ENCODE measurements around the gene M1AP. TPM values are rescaled to one million over a fixed set of nuclear protein-coding genes. Genes with fewer than 3 reads are reported as not detected.
A peak's percentile ranks its signal among the peaks of the same experiment; 100 is the strongest.

M1AP gene
- total and polyA plus RNA-seq, 9 of the 15 experiments (the other 6 are each of a cell fraction or from before 2014, with no cell fraction given): 0.06 to 0.33 (median 0.11) TPM; not detected in 4

DNA sequence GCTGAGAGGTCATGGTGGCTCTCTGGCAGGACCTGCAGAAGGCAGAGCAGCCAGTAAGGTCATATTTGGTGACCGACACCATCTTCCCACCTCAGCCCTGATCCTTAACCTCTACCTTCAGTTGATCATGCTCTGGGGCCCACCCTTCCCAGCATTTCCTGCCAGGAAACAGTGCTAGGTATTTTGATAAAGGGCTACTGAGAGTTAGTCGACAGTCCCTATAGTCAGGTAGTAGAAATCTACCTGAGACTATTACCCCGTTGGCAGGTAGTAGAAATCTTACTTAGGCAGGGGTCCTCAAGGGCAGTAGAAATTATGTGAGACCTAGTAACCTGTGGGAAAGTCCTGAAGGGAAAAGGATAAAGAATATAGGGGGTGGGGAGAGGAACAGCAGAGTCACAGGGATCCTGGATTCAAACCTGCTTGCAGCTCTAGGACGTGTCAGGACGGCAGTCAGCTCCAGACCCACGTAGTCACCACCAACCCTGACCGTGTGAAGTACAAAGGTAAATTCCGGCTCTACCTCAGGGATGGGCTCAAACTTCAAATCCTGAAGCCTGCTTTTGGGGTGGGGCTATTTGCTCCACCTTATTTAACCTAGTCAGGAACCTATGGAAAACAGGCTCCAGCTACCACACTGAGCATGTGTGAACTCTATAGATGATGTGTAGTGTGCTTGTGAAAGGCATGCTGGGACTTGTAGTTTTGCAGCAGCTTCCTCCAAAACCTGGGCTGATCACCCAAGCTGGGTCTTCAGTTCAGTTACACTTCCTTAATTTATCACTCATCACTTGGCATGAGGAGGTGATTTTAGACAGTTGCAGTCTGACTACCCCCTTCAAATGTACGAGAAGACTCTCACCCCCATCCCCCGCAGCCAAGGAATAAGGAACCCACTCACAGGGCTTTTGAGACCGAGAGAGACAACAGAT lies 122.1 kb downstream of the M1AP start, which contains the start of gene DQX1 (continued):
- TF ChIP-seq CEBPG (CRISPR knock-in tag; IDR thresholded peaks at IDR 0.05) (no peak), CEBPG (tag; conservative IDR thresholded peaks at IDR 0.05 in 1 of 2, IDR thresholded peaks at IDR 0.05 in 1 of 2) (no peak), CBX5 (IDR thresholded peaks at IDR 0.05; ENCODE audit: borderline replicate concordance, low read depth) (0 out of 2 replicates have a peak, but pooled peaks have one; percentile 58), SAP30 (IDR thresholded peaks at IDR 0.05; ENCODE audit: borderline replicate concordance, insufficient read depth, low read depth, low read length, poor library complexity, severe bottlenecking) (no peak), KDM2B (CRISPR knock-in tag; IDR thresholded peaks at IDR 0.05) (no peak), SRSF9 (IDR thresholded peaks at IDR 0.05; ENCODE audit: borderline replicate concordance, low read depth, low read length) (no peak), ZNF584 (CRISPR knock-in tag; IDR thresholded peaks at IDR 0.05; ENCODE audit: low read depth) (no peak), ZNF384 (IDR thresholded peaks at IDR 0.05; ENCODE audit: low read depth, low read length) (no peak), ZNF146 (CRISPR knock-in tag; IDR thresholded peaks at IDR 0.05; ENCODE audit: unreplicated experiment) (no peak), RFX5 (IDR thresholded peaks at IDR 0.05; ENCODE audit: low read depth, low read length) (no peak), POLR2A (conservative IDR thresholded peaks at IDR 0.05) (peak; percentile 55), ZNF57 (CRISPR knock-in tag; IDR thresholded peaks at IDR 0.05) (no peak), ZNF830 (CRISPR knock-in tag; IDR thresholded peaks at IDR 0.05) (no peak), FOXK1 (CRISPR knock-in tag; IDR thresholded peaks at IDR 0.05; ENCODE audit: borderline replicate concordance) (no peak), GTF2F1 (IDR thresholded peaks at IDR 0.05; ENCODE audit: low read depth, low read length) (no peak)
- TF ChIP-seq, protein P1, sequence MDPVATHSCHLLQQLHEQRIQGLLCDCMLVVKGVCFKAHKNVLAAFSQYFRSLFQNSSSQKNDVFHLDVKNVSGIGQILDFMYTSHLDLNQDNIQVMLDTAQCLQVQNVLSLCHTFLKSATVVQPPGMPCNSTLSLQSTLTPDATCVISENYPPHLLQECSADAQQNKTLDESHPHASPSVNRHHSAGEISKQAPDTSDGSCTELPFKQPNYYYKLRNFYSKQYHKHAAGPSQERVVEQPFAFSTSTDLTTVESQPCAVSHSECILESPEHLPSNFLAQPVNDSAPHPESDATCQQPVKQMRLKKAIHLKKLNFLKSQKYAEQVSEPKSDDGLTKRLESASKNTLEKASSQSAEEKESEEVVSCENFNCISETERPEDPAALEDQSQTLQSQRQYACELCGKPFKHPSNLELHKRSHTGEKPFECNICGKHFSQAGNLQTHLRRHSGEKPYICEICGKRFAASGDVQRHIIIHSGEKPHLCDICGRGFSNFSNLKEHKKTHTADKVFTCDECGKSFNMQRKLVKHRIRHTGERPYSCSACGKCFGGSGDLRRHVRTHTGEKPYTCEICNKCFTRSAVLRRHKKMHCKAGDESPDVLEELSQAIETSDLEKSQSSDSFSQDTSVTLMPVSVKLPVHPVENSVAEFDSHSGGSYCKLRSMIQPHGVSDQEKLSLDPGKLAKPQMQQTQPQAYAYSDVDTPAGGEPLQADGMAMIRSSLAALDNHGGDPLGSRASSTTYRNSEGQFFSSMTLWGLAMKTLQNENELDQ (CRISPR knock-in tag; IDR thresholded peaks at IDR 0.05; ENCODE audit: borderline replicate concordance): no peak
- TF ChIP-seq, protein P2, sequence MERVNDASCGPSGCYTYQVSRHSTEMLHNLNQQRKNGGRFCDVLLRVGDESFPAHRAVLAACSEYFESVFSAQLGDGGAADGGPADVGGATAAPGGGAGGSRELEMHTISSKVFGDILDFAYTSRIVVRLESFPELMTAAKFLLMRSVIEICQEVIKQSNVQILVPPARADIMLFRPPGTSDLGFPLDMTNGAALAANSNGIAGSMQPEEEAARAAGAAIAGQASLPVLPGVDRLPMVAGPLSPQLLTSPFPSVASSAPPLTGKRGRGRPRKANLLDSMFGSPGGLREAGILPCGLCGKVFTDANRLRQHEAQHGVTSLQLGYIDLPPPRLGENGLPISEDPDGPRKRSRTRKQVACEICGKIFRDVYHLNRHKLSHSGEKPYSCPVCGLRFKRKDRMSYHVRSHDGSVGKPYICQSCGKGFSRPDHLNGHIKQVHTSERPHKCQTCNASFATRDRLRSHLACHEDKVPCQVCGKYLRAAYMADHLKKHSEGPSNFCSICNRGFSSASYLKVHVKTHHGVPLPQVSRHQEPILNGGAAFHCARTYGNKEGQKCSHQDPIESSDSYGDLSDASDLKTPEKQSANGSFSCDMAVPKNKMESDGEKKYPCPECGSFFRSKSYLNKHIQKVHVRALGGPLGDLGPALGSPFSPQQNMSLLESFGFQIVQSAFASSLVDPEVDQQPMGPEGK (CRISPR knock-in tag; IDR thresholded peaks at IDR 0.05; ENCODE audit: borderline replicate concordance): no peak
- TF ChIP-seq, protein P3, sequence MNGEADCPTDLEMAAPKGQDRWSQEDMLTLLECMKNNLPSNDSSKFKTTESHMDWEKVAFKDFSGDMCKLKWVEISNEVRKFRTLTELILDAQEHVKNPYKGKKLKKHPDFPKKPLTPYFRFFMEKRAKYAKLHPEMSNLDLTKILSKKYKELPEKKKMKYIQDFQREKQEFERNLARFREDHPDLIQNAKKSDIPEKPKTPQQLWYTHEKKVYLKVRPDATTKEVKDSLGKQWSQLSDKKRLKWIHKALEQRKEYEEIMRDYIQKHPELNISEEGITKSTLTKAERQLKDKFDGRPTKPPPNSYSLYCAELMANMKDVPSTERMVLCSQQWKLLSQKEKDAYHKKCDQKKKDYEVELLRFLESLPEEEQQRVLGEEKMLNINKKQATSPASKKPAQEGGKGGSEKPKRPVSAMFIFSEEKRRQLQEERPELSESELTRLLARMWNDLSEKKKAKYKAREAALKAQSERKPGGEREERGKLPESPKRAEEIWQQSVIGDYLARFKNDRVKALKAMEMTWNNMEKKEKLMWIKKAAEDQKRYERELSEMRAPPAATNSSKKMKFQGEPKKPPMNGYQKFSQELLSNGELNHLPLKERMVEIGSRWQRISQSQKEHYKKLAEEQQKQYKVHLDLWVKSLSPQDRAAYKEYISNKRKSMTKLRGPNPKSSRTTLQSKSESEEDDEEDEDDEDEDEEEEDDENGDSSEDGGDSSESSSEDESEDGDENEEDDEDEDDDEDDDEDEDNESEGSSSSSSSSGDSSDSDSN (IDR thresholded peaks at IDR 0.05; ENCODE audit: borderline replicate concordance in 1 of 2, low read depth in 2 of 2, low read length in 2 of 2): no peak
- TF ChIP-seq, protein P4, sequence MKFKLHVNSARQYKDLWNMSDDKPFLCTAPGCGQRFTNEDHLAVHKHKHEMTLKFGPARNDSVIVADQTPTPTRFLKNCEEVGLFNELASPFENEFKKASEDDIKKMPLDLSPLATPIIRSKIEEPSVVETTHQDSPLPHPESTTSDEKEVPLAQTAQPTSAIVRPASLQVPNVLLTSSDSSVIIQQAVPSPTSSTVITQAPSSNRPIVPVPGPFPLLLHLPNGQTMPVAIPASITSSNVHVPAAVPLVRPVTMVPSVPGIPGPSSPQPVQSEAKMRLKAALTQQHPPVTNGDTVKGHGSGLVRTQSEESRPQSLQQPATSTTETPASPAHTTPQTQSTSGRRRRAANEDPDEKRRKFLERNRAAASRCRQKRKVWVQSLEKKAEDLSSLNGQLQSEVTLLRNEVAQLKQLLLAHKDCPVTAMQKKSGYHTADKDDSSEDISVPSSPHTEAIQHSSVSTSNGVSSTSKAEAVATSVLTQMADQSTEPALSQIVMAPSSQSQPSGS (CRISPR knock-in tag; IDR thresholded peaks at IDR 0.05): no peak
